ENCODE measurements around the gene FERMT1. TPM values are rescaled to one million over a fixed set of nuclear protein-coding genes. Genes with fewer than 3 reads are reported as not detected.
"Not testable (repeated sequence)": the region's sequence is repeated elsewhere in the genome, so short reads cannot be mapped to it uniquely, and the experiment has no call there.

FERMT1 gene
- total RNA-seq, 1 donor from 2014 or later = 60.6 TPM

DNA sequence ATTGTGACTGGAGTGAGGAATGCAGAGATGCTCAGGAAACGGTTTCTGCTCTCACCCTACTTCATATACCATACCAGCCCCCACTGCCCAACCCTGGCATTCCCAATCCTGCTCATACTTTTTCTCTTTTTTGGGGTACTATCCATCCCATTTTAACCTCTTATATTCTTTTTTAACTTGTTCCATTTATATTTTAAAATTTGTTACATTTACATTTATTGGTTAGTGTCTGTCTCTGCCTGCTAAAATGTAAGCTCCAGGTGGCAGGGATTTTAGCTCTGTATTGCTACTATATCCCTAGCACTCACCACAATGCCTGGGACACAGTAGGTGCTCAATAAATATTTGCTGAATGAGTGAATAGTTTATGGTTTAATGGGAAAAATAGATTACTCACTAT is 8.1 kb downstream of the FERMT1 start:
- no peak for TF ChIP-seq CTCF (IDR thresholded peaks at IDR 0.05; ENCODE audit: insufficient read depth, low read length, severe bottlenecking)
- FAIRE-seq = no peak
- H3K27me3 ChIP-seq (ENCODE audit: control insufficient read depth, insufficient read depth, low read length) = no peaks in the 10 kb centered on the region
- H3K4me3 ChIP-seq (ENCODE audit: low read depth, low read length) = no peak overlapping the region
- peaks cover 25% of the 10 kb centered on the region for H3K36me3 ChIP-seq (ENCODE audit: control insufficient read depth, insufficient read depth, low read length)
- DNase-seq (ENCODE audit: low read depth) = no peak

- no peak for FAIRE-seq
Measured at GRCh38 chr20:6113951-6114350, 8.9 kb downstream of the FERMT1 start.

GRCh38 chr20:6112965-6113364 is 9.9 kb downstream of the FERMT1 start:
- H3K36me3 ChIP-seq (ENCODE audit: control insufficient read depth, insufficient read depth, low read length) = peaks cover 22% of the 10 kb centered on the region
- not testable (repeated sequence) for H3K4me3 ChIP-seq (ENCODE audit: low read depth, low read length); DNase-seq (ENCODE audit: low read depth); H3K27me3 ChIP-seq (ENCODE audit: control insufficient read depth, insufficient read depth, low read length); FAIRE-seq

More at GRCh38 chr20:6113951-6114350, 8.9 kb downstream of the FERMT1 start:
- Histone ChIP-seq H3K36me3 (ENCODE audit: control insufficient read depth, insufficient read depth, low read length) (peaks cover 24% of the 10 kb centered on the region), H3K27me3 (ENCODE audit: control insufficient read depth, insufficient read depth, low read length) (no peaks in the 10 kb centered on the region), H3K4me3 (ENCODE audit: low read depth, low read length) (no peak overlapping the region)
- TF ChIP-seq CTCF (IDR thresholded peaks at IDR 0.05; ENCODE audit: insufficient read depth, low read length, severe bottlenecking) = no peak
- no peak for DNase-seq (ENCODE audit: low read depth)

GRCh38 chr20:6108330-6108729 is 14.5 kb downstream of the FERMT1 start:
- no peaks in the 10 kb centered on the region for H3K27me3 ChIP-seq (ENCODE audit: control insufficient read depth, insufficient read depth, low read length)
- DNase-seq (ENCODE audit: low read depth) (no peak), FAIRE-seq (no peak)
- TF ChIP-seq CTCF (IDR thresholded peaks at IDR 0.05; ENCODE audit: insufficient read depth, low read length, severe bottlenecking) = no peak
- peaks cover 19% of the 10 kb centered on the region for H3K36me3 ChIP-seq (ENCODE audit: control insufficient read depth, insufficient read depth, low read length)
- no peak overlapping the region for H3K4me3 ChIP-seq (ENCODE audit: low read depth, low read length)

GRCh38 chr20:6104493-6105188 is 18.2 kb downstream of the FERMT1 start:
- DNase-seq (ENCODE audit: low read depth) (no peak), FAIRE-seq (no peak)
- no peak for TF ChIP-seq CTCF (IDR thresholded peaks at IDR 0.05; ENCODE audit: insufficient read depth, low read length, severe bottlenecking)
- no peaks in the 10 kb centered on the region for H3K27me3 ChIP-seq (ENCODE audit: control insufficient read depth, insufficient read depth, low read length)
- H3K36me3 ChIP-seq (ENCODE audit: control insufficient read depth, insufficient read depth, low read length) = peaks cover 18% of the 10 kb centered on the region
- no peak overlapping the region for H3K4me3 ChIP-seq (ENCODE audit: low read depth, low read length)

GRCh38 chr20:6103301-6103700 is 19.5 kb downstream of the FERMT1 start:
- peaks cover 15% of the 10 kb centered on the region for H3K36me3 ChIP-seq (ENCODE audit: control insufficient read depth, insufficient read depth, low read length)
- TF ChIP-seq CTCF (IDR thresholded peaks at IDR 0.05; ENCODE audit: insufficient read depth, low read length, severe bottlenecking) = no peak
- FAIRE-seq (no peak), DNase-seq (ENCODE audit: low read depth) (no peak)
- no peaks in the 10 kb centered on the region for H3K27me3 ChIP-seq (ENCODE audit: control insufficient read depth, insufficient read depth, low read length)
- no peak overlapping the region for H3K4me3 ChIP-seq (ENCODE audit: low read depth, low read length)
